IgD-negative memory B cell (primary cell): ENCODE measurements around the gene MARK3. TPM values are rescaled to one million over a fixed set of nuclear protein-coding genes. Genes with fewer than 3 reads are reported as not detected.
"Not testable (repeated sequence)": the region's sequence is repeated elsewhere in the genome, so short reads cannot be mapped to it uniquely, and the experiment has no call there.

Source experiments
- H3K27ac Mint-ChIP-seq, 3 donors: one replicate each; pipeline ENCODE4 v1.8.0; 2020 to 2022; ENCODE audit warnings: mild to moderate bottlenecking in 3 of 3, mixed read lengths in 3 of 3, moderate library complexity in 1 of 3
- H3K27me3 Mint-ChIP-seq: one replicate; pipeline ENCODE4 v1.8.0; 2021; ENCODE audit warnings: mixed read lengths
- H3K36me3 Mint-ChIP-seq: one replicate; pipeline ENCODE4 v1.8.0; 2020; ENCODE audit warnings: mild to moderate bottlenecking, mixed read lengths
- H3K4me1 Mint-ChIP-seq, 3 donors: one replicate each; pipeline ENCODE4 v1.8.0; 2020 to 2022; ENCODE audit warnings: mixed read lengths in 3 of 3, mild to moderate bottlenecking in 1 of 3
- H3K4me3 Mint-ChIP-seq, 4 donors: one replicate each; pipeline ENCODE4 v1.8.0; 2020 to 2022; ENCODE audit warnings: mild to moderate bottlenecking in 4 of 4, mixed read lengths in 4 of 4, moderate library complexity in 3 of 4
- H3K9me3 Mint-ChIP-seq, 3 donors: one replicate each; pipeline ENCODE4 v1.8.0; 2020 to 2021; ENCODE audit warnings: mixed read lengths in 3 of 3, mild to moderate bottlenecking in 1 of 3
- polyA plus RNA-seq: library from polyadenylated mRNA; unstranded; fragments of 300-500 nt; fragmentation: Illumina TruSeq; gene quantifications from one replicate; pipeline ENCODE4 v1.2.3, GENCODE V29; 2021

MARK3 gene
- polyA plus RNA-seq, 1 donor from 2014 or later, result 40.3 TPM

GRCh38 chr14:103353362-103353761 lies 31.9 kb upstream of the MARK3 start:
- peaks cover 0 to 2% (median 0%) of the 10 kb centered on the region in 3 donors for H3K9me3 Mint-ChIP-seq
- peaks cover 13% of the 10 kb centered on the region for H3K27me3 Mint-ChIP-seq
- H3K4me1 Mint-ChIP-seq, result peaks cover 2 to 7% (median 4%) of the 10 kb centered on the region in 3 donors

DNA sequence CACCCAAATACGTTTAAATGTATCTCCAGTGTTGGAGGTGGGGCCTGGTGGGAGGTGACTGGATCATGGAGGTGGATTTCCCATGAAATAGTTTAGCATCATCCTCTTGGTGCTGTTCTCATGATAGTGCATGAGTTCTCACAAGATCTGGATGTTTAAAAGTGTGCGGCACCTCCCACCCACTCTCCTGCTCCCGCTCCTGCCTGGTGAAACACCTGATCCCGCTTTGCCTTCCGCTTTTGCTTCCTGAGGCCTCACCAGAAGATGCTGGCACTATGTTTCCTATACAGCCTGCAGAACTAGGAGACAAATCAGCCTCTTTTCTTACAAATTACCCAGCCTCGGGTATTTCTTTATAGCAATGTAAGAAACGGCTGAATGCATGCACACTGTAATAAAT lies 31.1 kb upstream of the MARK3 start:
- H3K27ac Mint-ChIP-seq, result peak overlapping the region in 1 of 3 donors; percentile 74
- peaks cover 0 to 2% (median 0%) of the 10 kb centered on the region in 3 donors for H3K9me3 Mint-ChIP-seq
- H3K36me3 Mint-ChIP-seq, result no peaks in the 10 kb centered on the region
- H3K4me1 Mint-ChIP-seq, result peaks cover 2 to 7% (median 4%) of the 10 kb centered on the region in 3 donors
- H3K4me3 Mint-ChIP-seq, result no peak overlapping the region
- peaks cover 13% of the 10 kb centered on the region for H3K27me3 Mint-ChIP-seq

More at GRCh38 chr14:103353362-103353761, 31.9 kb upstream of the MARK3 start:
- Mint-ChIP-seq H3K36me3 (no peaks in the 10 kb centered on the region), H3K4me3 (no peak overlapping the region), H3K27ac (no peak overlapping the region)

- Mint-ChIP-seq H3K36me3 (no peaks in the 10 kb centered on the region), H3K27ac (no peak overlapping the region), H3K9me3 (peaks cover 0 to 2% (median 0%) of the 10 kb centered on the region in 3 donors), H3K4me1 (peaks cover 2 to 6% (median 4%) of the 10 kb centered on the region in 3 donors), H3K27me3 (peaks cover 16% of the 10 kb centered on the region), H3K4me3 (peak overlapping the region in 1 of 4 donors; percentile 58)
These were observed 29.1 kb upstream of the MARK3 start for GRCh38 chr14:103356024-103356682.

- not testable (repeated sequence) for H3K4me3 Mint-ChIP-seq, H3K27ac Mint-ChIP-seq, H3K9me3 Mint-ChIP-seq, H3K36me3 Mint-ChIP-seq, H3K4me1 Mint-ChIP-seq
- peaks cover 15% of the 10 kb centered on the region for H3K27me3 Mint-ChIP-seq
These were observed 27.7 kb upstream of the MARK3 start for GRCh38 chr14:103357552-103357951.

DNA sequence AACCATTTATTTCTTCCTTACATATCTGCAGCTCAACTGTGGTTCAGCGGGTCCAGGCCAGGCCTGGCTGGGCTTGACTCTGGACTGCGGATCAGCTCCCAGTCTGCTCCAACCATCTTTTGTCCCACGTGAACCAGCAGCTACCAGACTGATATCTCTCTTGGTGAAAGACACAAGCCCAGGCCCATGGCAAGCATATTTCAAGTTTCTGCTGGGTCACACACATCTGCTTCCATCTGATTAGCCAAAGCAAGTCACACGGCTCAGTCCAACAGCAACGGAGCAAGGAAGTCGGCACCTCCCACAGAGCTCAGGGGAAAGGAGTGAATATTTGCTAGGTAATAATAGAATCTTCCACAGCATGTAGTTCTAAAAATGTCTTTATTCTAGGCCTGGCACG lies 24.7 kb upstream of the MARK3 start:
- H3K27ac Mint-ChIP-seq, result no peak overlapping the region
- no peak overlapping the region for H3K4me3 Mint-ChIP-seq
- peaks cover 7 to 26% (median 12%) of the 10 kb centered on the region in 3 donors for H3K9me3 Mint-ChIP-seq
- H3K4me1 Mint-ChIP-seq, result peaks cover 2 to 6% (median 4%) of the 10 kb centered on the region in 3 donors
- peaks cover 1% of the 10 kb centered on the region for H3K36me3 Mint-ChIP-seq
- peaks cover 13% of the 10 kb centered on the region for H3K27me3 Mint-ChIP-seq

- Mint-ChIP-seq H3K4me3 (no peak overlapping the region), H3K4me1 (peaks cover 0 to 4% (median 4%) of the 10 kb centered on the region in 3 donors), H3K9me3 (peaks cover 7 to 26% (median 12%) of the 10 kb centered on the region in 3 donors), H3K36me3 (peaks cover 1% of the 10 kb centered on the region), H3K27me3 (peaks cover 12% of the 10 kb centered on the region), H3K27ac (no peak overlapping the region)
These were observed 23.3 kb upstream of the MARK3 start for GRCh38 chr14:103361867-103362266.

DNA sequence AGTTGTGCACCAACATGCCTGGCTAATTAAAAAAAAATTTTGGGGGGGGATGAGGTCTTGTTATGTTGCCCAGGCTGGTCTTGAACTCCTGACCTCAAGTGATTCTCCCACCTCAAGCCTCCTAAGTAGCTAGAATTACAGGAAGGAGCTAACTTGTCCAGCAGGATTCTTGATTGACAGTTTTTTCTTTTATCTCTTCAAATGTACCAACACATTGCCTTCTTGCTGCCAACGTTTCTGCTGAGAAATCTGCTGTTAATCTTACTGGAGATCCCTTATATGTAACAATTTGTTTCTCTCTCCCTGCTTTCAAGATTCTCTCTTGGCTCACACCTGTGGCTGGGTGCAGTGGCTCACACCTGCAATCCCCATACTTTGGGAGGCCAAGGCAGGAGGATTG lies 22.4 kb upstream of the MARK3 start:
- peaks cover 7 to 26% (median 12%) of the 10 kb centered on the region in 3 donors for H3K9me3 Mint-ChIP-seq
- H3K27me3 Mint-ChIP-seq, result peaks cover 12% of the 10 kb centered on the region
- H3K36me3 Mint-ChIP-seq, result peaks cover 1% of the 10 kb centered on the region
- no peak overlapping the region for H3K27ac Mint-ChIP-seq
- H3K4me3 Mint-ChIP-seq, result peak overlapping the region in 1 of 4 donors; percentile 41
- H3K4me1 Mint-ChIP-seq, result no peaks in the 10 kb centered on the region

GRCh38 chr14:103366741-103367140 lies 18.5 kb upstream of the MARK3 start:
- no peaks in the 10 kb centered on the region for H3K4me1 Mint-ChIP-seq
- H3K27ac Mint-ChIP-seq, result no peak overlapping the region
- no peak overlapping the region for H3K4me3 Mint-ChIP-seq
- H3K36me3 Mint-ChIP-seq, result peaks cover 4% of the 10 kb centered on the region
- H3K9me3 Mint-ChIP-seq, result peaks cover 5 to 24% (median 11%) of the 10 kb centered on the region in 3 donors
- H3K27me3 Mint-ChIP-seq, result peaks cover 8% of the 10 kb centered on the region

DNA sequence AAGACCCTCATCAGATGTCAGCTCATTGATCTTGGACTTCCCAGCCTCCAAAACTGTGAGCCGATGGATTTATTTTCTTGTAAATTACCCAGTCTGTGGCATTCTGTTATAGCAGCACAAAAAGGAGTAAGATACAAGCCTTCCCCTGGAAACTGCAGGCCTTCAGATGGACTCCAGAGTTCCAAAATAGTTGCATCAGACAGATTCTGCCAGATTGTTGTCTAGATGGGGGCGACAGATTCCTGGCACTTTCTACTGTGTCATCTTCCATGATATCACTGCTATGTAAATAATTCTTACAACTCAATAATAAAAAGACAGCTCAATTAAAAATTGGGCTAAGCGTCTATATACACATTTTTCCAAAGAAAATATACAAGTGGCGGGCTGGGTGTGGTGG lies 17.2 kb upstream of the MARK3 start:
- no peaks in the 10 kb centered on the region for H3K4me1 Mint-ChIP-seq
- no peak overlapping the region for H3K4me3 Mint-ChIP-seq
- H3K9me3 Mint-ChIP-seq, result peaks cover 2 to 14% (median 6%) of the 10 kb centered on the region in 3 donors
- H3K27ac Mint-ChIP-seq, result no peak overlapping the region
- H3K36me3 Mint-ChIP-seq, result peaks cover 4% of the 10 kb centered on the region
- H3K27me3 Mint-ChIP-seq, result peaks cover 4% of the 10 kb centered on the region

GRCh38 chr14:103370087-103370486 lies 15.1 kb upstream of the MARK3 start:
- no peak overlapping the region for H3K4me3 Mint-ChIP-seq
- no peaks in the 10 kb centered on the region for H3K9me3 Mint-ChIP-seq
- no peak overlapping the region for H3K27ac Mint-ChIP-seq
- peaks cover 7% of the 10 kb centered on the region for H3K27me3 Mint-ChIP-seq
- H3K36me3 Mint-ChIP-seq, result peaks cover 3% of the 10 kb centered on the region
- H3K4me1 Mint-ChIP-seq, result peaks cover 0 to 3% (median 0%) of the 10 kb centered on the region in 3 donors

- H3K27ac Mint-ChIP-seq, result peak overlapping the region in 1 of 3 donors; percentile 25
- peaks cover 3% of the 10 kb centered on the region for H3K36me3 Mint-ChIP-seq
- H3K4me3 Mint-ChIP-seq, result no peak overlapping the region
- no peaks in the 10 kb centered on the region for H3K9me3 Mint-ChIP-seq
- H3K27me3 Mint-ChIP-seq, result peaks cover 5% of the 10 kb centered on the region
- H3K4me1 Mint-ChIP-seq, result peaks cover 0 to 3% (median 0%) of the 10 kb centered on the region in 3 donors
These were observed 13.2 kb upstream of the MARK3 start for GRCh38 chr14:103372017-103372416.

- peaks cover 6% of the 10 kb centered on the region for H3K27me3 Mint-ChIP-seq
- H3K9me3 Mint-ChIP-seq, result no peaks in the 10 kb centered on the region
- peaks cover 3% of the 10 kb centered on the region for H3K36me3 Mint-ChIP-seq
- peak overlapping the region in 1 of 3 donors; percentile 25 for H3K27ac Mint-ChIP-seq
- no peak overlapping the region for H3K4me3 Mint-ChIP-seq
- peaks cover 0 to 3% (median 0%) of the 10 kb centered on the region in 3 donors for H3K4me1 Mint-ChIP-seq
These were observed 12.5 kb upstream of the MARK3 start for GRCh38 chr14:103372552-103373304.

- Mint-ChIP-seq H3K36me3 (peaks cover 3% of the 10 kb centered on the region), H3K9me3 (no peaks in the 10 kb centered on the region), H3K4me1 (peaks cover 0 to 3% (median 0%) of the 10 kb centered on the region in 3 donors), H3K27ac (no peak overlapping the region), H3K27me3 (peaks cover 6% of the 10 kb centered on the region), H3K4me3 (peak overlapping the region in 2 of 4 donors; percentile 45 to 49)
These were observed 11.1 kb upstream of the MARK3 start for GRCh38 chr14:103374121-103374520.

DNA sequence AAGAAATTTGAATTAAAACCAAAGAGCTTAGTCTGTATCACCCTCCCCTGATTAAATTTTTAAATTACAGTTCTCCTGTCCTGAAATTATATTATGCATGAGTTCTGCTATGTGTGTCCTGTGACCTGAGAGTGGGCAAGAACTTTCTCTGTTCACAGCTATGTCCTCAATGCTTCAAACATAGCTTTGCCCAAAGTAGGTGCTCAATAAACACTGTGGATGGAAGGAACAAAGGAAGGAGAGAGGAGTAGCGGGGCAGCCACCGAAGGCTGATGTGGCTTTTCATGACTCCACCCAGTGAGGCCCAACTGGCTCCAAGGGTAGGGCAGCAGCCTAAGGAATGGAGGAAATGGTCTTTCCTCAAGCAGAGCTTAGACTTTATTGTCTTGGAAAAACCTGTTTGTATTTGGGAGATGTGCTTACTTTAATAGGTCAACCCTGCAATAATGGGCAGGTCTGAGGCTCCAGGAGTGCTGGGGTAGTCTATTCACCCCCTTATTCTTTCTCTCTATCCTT lies 7.6 kb upstream of the MARK3 start:
- H3K27ac Mint-ChIP-seq, result no peak overlapping the region
- H3K4me1 Mint-ChIP-seq, result peaks cover 0 to 3% (median 1%) of the 10 kb centered on the region in 3 donors
- H3K36me3 Mint-ChIP-seq, result peaks cover 3% of the 10 kb centered on the region
- peaks cover 13% of the 10 kb centered on the region for H3K27me3 Mint-ChIP-seq
- peaks cover 0 to 4% (median 0%) of the 10 kb centered on the region in 3 donors for H3K9me3 Mint-ChIP-seq
- no peak overlapping the region for H3K4me3 Mint-ChIP-seq
